SK-N-MC (cell line): ENCODE data around the gene SCYL2.

Experiments
- EZH2 ChIP-seq: fragments of 200-600 bp; sonication (generic); IDR thresholded peaks from one replicate; pipeline ENCODE4 v1.6.1; 2017; ENCODE audit warnings: antibody characterized with exemption
- FOXP2 ChIP-seq: optimal IDR thresholded peaks from 2 replicates; pipeline ENCODE3; 2011; ENCODE audit warnings: mild to moderate bottlenecking, moderate library complexity; ENCODE audit not compliant: insufficient read depth; ENCODE audit errors: extremely low read length, control extremely low read depth
- POLR2AphosphoS5 ChIP-seq: IDR thresholded peaks from 2 replicates; pipeline ENCODE4 v1.6.1; 2012; ENCODE audit warnings: mild to moderate bottlenecking, low read depth, low read length, borderline replicate concordance

DNA sequence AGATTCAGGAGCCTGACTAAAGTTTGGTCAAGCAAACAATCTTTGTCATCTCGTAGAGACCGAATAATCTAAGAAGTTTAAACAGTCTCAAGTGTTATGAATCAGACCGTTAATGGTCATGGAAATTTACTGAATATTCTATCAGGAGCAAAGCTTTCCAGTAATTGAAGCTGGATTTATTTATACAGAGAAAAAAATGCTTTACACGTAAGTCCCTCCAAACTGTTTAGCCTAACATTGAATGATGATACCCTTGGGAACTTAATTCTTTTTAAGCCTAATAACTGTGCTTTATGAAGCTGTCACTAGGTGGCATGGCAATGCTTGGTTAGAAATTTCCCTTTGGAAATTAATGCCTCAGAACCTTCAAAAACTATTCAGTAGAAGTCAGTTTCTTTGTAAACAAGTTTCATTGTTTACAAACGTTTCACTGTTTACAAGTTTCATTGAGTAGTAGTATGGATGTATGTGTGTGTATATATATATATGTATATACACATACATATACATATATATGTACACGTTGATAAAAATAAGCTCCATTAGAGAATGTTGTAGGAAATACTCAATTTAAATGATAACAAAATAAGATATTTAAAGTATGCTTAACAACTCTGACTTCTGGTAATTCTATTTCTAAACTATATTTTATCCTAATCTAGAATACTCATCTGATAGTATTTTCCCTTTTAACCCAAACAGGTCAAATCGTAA, 32.2 kb upstream of the SCYL2 start:
- TF ChIP-seq POLR2AphosphoS5 (no peak), EZH2 (no peak), FOXP2 (no peak)
